NB4 (cell line): ENCODE measurements around the gene BLID.

Experiments used
- CTCF ChIP-seq: IDR thresholded peaks from one replicate; pipeline ENCODE4 v1.5.1; 2012; ENCODE audit warnings: low read depth, low read length
- MAX ChIP-seq: IDR thresholded peaks from 2 replicates; pipeline ENCODE4 v1.6.1; 2011; ENCODE audit warnings: low read depth, low read length
- MYC ChIP-seq: IDR thresholded peaks from 2 replicates; pipeline ENCODE4 v1.6.1; 2011; ENCODE audit warnings: low read depth, low read length
- POLR2A ChIP-seq: IDR thresholded peaks from 2 replicates; pipeline ENCODE4 v1.6.1; 2011; ENCODE audit warnings: mild to moderate bottlenecking; ENCODE audit not compliant: insufficient read length; ENCODE audit errors: extremely low read depth

GRCh38 chr11:122115524-122116379, at the start of gene BLID:
- TF ChIP-seq CTCF (peak; percentile 51), POLR2A (no peak), MYC (no peak), MAX (0 out of 2 replicates have a peak, but pooled peaks have one; percentile 33)
